CD8-positive, alpha-beta memory T cell (primary cell): ENCODE results near the gene RNF167. TPM values are rescaled to one million over a fixed set of nuclear protein-coding genes. Genes with fewer than 3 reads are reported as not detected.

Source experiments
- CTCF ChIA-PET: fragments of 350-600 bp; sonication (Branson Sonifier 250); formaldehyde crosslinking; loops from one replicate; lab custom pipeline; 2021; ENCODE audit warnings: antibody characterized with exemption; lab: Charles Lee
- POLR2A ChIA-PET: fragments of 350-600 bp; sonication (Branson Sonifier 250); formaldehyde crosslinking; loops from one replicate; lab custom pipeline; 2021; ENCODE audit warnings: antibody characterized with exemption; lab: Charles Lee
- DNase-seq, 5 donors: peaks; one replicate each; pipeline versions ENCODE4 v3.0.0 to v3.0.0-alpha.2; 2020 to 2022; ENCODE audit warnings: mixed read lengths in 1 of 5
- H3K27ac ChIP-seq: one replicate; pipeline ENCODE4 v1.7.0; 2013; ENCODE audit warnings: low read depth, mild to moderate bottlenecking, low read length, moderate library complexity
- H3K27me3 ChIP-seq: 2 replicates; pipeline ENCODE4 v1.7.0; 2013; ENCODE audit warnings: low read length, mild to moderate bottlenecking; ENCODE audit not compliant: insufficient read depth, poor library complexity, severe bottlenecking
- H3K36me3 ChIP-seq: 2 replicates; pipeline ENCODE4 v1.7.0; 2013; ENCODE audit warnings: mild to moderate bottlenecking, low read length, moderate library complexity; ENCODE audit not compliant: insufficient read depth
- H3K4me1 ChIP-seq: 2 replicates; pipeline ENCODE4 v1.7.0; 2013; ENCODE audit warnings: mild to moderate bottlenecking, low read length, moderate library complexity; ENCODE audit not compliant: insufficient read depth
- H3K4me3 ChIP-seq: 2 replicates; pipeline ENCODE4 v1.7.0; 2013; ENCODE audit warnings: mild to moderate bottlenecking, low read length
- H3K9me3 ChIP-seq: 2 replicates; pipeline ENCODE4 v1.7.0; 2013; ENCODE audit warnings: mild to moderate bottlenecking, low read length
- H3K27ac Mint-ChIP-seq, 8 donors: one replicate each; pipeline ENCODE4 v1.8.0; 2020 to 2021; ENCODE audit warnings: mixed read lengths in 8 of 8, mild to moderate bottlenecking in 6 of 8, inconsistent platforms in 3 of 8, moderate library complexity in 3 of 8
- H3K27me3 Mint-ChIP-seq, 2 donors: one replicate each; pipeline ENCODE4 v1.8.0; 2020 to 2021; ENCODE audit warnings: mixed read lengths in 2 of 2, mild to moderate bottlenecking in 1 of 2, moderate library complexity in 1 of 2
- H3K36me3 Mint-ChIP-seq, 3 donors: one replicate each; pipeline ENCODE4 v1.8.0; 2020 to 2021; ENCODE audit warnings: mixed read lengths in 3 of 3, inconsistent platforms in 1 of 3, mild to moderate bottlenecking in 1 of 3
- H3K4me1 Mint-ChIP-seq, 3 donors: one replicate each; pipeline ENCODE4 v1.8.0; 2020 to 2021; ENCODE audit warnings: mixed read lengths in 3 of 3, inconsistent platforms in 1 of 3, mild to moderate bottlenecking in 1 of 3
- H3K4me3 Mint-ChIP-seq, 7 donors: one replicate each; pipeline ENCODE4 v1.8.0; 2020 to 2021; ENCODE audit warnings: mixed read lengths in 7 of 7, mild to moderate bottlenecking in 6 of 7, moderate library complexity in 4 of 7, inconsistent platforms in 2 of 7
- H3K9me3 Mint-ChIP-seq, 5 donors: one replicate each; pipeline ENCODE4 v1.8.0; 2020 to 2022; ENCODE audit warnings: mixed read lengths in 5 of 5, mild to moderate bottlenecking in 3 of 5, moderate library complexity in 2 of 5, inconsistent platforms in 1 of 5
- polyA plus RNA-seq: library from polyadenylated mRNA; unstranded; fragments of 300-500 nt; fragmentation: Illumina TruSeq; gene quantifications from one replicate; pipeline ENCODE4 v1.2.3, GENCODE V29; 2021
- total RNA-seq, 2 experiments: library from RNA; stranded (reverse); gene quantifications; one replicate each; pipeline ENCODE4 v1.2.3, GENCODE V29; 2021

The RNF167 gene
- total and polyA plus RNA-seq, 3 experiments from 2014 or later = 69.0 to 192 (median 187) TPM

- H3K27ac ChIP-seq = peak within 1 kb of the TSS; percentile 76
- H3K27me3 Mint-ChIP-seq = no peaks in the 10 kb centered on the region
- peaks cover 16 to 20% (median 20%) of the 10 kb centered on the region in 3 donors for H3K4me1 Mint-ChIP-seq
- peak within 1 kb of the TSS in 4 of 8 donors; percentile 8 to 93 (median 82) for H3K27ac Mint-ChIP-seq
- no peaks in the 10 kb centered on the region for H3K27me3 ChIP-seq
- peak within 1 kb of the TSS; percentile 100 for H3K4me3 ChIP-seq
- peaks cover 0 to 42% (median 3%) of the 10 kb centered on the region in 3 donors for H3K36me3 Mint-ChIP-seq
- H3K9me3 Mint-ChIP-seq = no peaks in the 10 kb centered on the region
- no peaks in the 10 kb centered on the region for H3K9me3 ChIP-seq
- ChIA-PET POLR2A (interaction anchor here (0.7 to 5.2 kb wide), 17 partner anchors 10 to 824 kb away, joined by 3 to 187 read pairs (median 6); partner anchors contain the start of genes C17orf107, CAMTA2, CYB5D2 and ENO3), CTCF (interaction anchor here (1.0 to 5.1 kb wide), 24 partner anchors 12 to 264 kb away, joined by 3 to 34 read pairs (median 6); partner anchors contain the start of genes C17orf107, CAMTA2, CHRNE and ENO3)
- peaks cover 20% of the 10 kb centered on the region for H3K4me1 ChIP-seq
- peaks cover 7% of the 10 kb centered on the region for H3K36me3 ChIP-seq
- H3K4me3 Mint-ChIP-seq = no peak within 1 kb of the TSS
- DNase-seq = peak; percentile 89 to 98 (median 95)
Observed at GRCh38 chr17:4967539-4968485, 27.7 kb downstream of the RNF167 start, which contains the start of gene SPAG7. TSS of gene SPAG7 (minus strand) at chr17:4967817. CDS start at chr17:4967804, 13 bp downstream.

DNA sequence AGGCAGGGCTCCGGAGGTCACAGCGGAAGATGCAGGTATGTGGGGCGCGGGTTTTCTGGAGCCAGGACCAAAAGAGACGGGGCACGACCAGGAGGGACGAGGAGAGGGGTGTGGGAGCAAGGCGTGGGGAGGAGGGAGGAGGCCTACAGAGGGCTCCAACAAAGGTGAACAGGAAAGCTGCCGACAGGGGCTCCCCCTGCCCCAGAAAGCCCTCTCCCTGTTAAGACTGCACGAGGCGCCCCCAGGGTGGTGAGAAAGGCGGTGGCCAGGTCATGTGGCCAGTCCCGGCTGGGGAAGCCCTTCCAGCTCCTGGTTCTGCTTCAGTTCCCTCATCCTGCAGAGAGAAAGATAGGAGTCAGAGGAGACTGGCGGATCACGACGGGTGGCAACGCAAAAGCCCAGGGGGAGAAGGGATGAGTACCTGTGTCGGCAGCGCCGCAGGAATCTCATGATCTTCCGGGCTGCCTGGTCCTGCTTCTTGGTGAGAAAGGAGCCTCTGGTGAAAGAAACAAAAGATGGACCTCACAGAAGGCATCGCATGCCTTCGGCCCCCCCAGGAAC is 28.5 kb downstream of the RNF167 start:
- peaks cover 16 to 20% (median 17%) of the 10 kb centered on the region in 3 donors for H3K4me1 Mint-ChIP-seq
- no peaks in the 10 kb centered on the region for H3K9me3 ChIP-seq
- peaks cover 0 to 48% (median 3%) of the 10 kb centered on the region in 3 donors for H3K36me3 Mint-ChIP-seq
- H3K4me3 Mint-ChIP-seq = no peak overlapping the region
- peak overlapping the region; percentile 59 for H3K27ac ChIP-seq
- peak overlapping the region; percentile 100 for H3K4me3 ChIP-seq
- no peak for DNase-seq
- H3K4me1 ChIP-seq = peaks cover 20% of the 10 kb centered on the region
- H3K27me3 Mint-ChIP-seq = no peaks in the 10 kb centered on the region
- no peaks in the 10 kb centered on the region for H3K9me3 Mint-ChIP-seq
- no peaks in the 10 kb centered on the region for H3K27me3 ChIP-seq
- POLR2A ChIA-PET = interaction anchor here (0.7 to 5.2 kb wide), 7 partner anchors 18 to 69 kb away, joined by 3 to 187 read pairs (median 18); partner anchors contain the start of genes C17orf107, ENO3, GP1BA and INCA1
- CTCF ChIA-PET = interaction anchor here (0.6 to 5.1 kb wide), 13 partner anchors 12 to 401 kb away, joined by 3 to 34 read pairs (median 9); partner anchors contain the start of genes CAMTA2, ENO3, PFN1 and RNF167
- H3K36me3 ChIP-seq = peaks cover 12% of the 10 kb centered on the region
- peak overlapping the region in 4 of 8 donors; percentile 78 to 93 (median 82) for H3K27ac Mint-ChIP-seq

DNA sequence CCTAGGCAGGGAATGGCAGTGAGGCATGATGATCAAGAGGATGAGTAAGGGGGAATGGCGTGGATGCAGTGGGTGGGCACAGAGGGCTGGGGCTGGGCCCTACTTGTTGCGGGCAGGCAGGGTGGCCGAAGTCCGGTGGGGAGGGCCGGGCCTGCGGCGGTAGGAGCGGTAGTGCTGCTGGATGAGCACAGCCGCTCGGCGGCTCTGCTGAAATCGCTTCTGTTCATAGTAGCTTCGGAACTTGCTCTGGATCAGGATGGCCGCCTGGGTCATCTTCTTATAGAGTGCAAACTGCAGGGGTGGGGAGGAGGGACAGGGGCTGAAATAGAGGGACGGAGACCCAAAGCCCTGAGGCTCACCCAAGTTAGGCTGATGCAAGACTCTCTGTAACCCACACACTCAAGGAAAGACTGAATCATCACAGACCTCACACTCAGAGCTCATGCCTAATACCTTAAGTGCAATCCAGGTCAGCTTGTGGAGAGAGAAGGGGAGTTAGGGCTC is 29.0 kb downstream of the RNF167 start:
- Histone ChIP-seq H3K9me3 (no peaks in the 10 kb centered on the region), H3K27ac (peak overlapping the region; percentile 59), H3K4me3 (no peak overlapping the region), H3K27me3 (no peaks in the 10 kb centered on the region), H3K36me3 (peaks cover 18% of the 10 kb centered on the region), H3K4me1 (peaks cover 20% of the 10 kb centered on the region)
- POLR2A ChIA-PET = interaction anchor here (0.7 to 5.2 kb wide), 5 partner anchors 18 to 37 kb away, joined by 3 to 187 read pairs (median 3); partner anchors contain the start of genes ENO3, GP1BA, INCA1 and KIF1C
- H3K4me1 Mint-ChIP-seq = peaks cover 16 to 20% (median 17%) of the 10 kb centered on the region in 3 donors
- peaks cover 0 to 52% (median 6%) of the 10 kb centered on the region in 3 donors for H3K36me3 Mint-ChIP-seq
- no peak for DNase-seq
- H3K27ac Mint-ChIP-seq = peak overlapping the region in 4 of 8 donors; percentile 78 to 93 (median 82)
- H3K9me3 Mint-ChIP-seq = no peaks in the 10 kb centered on the region
- H3K4me3 Mint-ChIP-seq = no peak overlapping the region
- CTCF ChIA-PET = interaction anchor here (0.6 to 5.1 kb wide), 7 partner anchors 19 to 402 kb away, joined by 3 to 34 read pairs (median 9); partner anchors contain the start of genes CAMTA2, CHRNE, ENO3 and PFN1
- H3K27me3 Mint-ChIP-seq = no peaks in the 10 kb centered on the region

GRCh38 chr17:4969551-4970173 is 29.6 kb downstream of the RNF167 start:
- Histone ChIP-seq H3K36me3 (peaks cover 19% of the 10 kb centered on the region), H3K9me3 (no peaks in the 10 kb centered on the region), H3K27me3 (no peaks in the 10 kb centered on the region), H3K27ac (peak overlapping the region; percentile 0), H3K4me3 (no peak overlapping the region), H3K4me1 (peaks cover 20% of the 10 kb centered on the region)
- POLR2A ChIA-PET = interaction anchor here (3.4 to 5.2 kb wide), 2 partner anchors 19 to 28 kb away, joined by 18 to 187 read pairs; partner anchors contain the start of genes ENO3, INCA1, KIF1C and PFN1
- no peak for DNase-seq
- H3K4me1 Mint-ChIP-seq = peaks cover 16 to 20% (median 17%) of the 10 kb centered on the region in 3 donors
- no peaks in the 10 kb centered on the region for H3K27me3 Mint-ChIP-seq
- no peaks in the 10 kb centered on the region for H3K9me3 Mint-ChIP-seq
- CTCF ChIA-PET = interaction anchor here (0.6 to 5.1 kb wide), 8 partner anchors 11 to 403 kb away, joined by 3 to 34 read pairs (median 10); partner anchors contain the start of genes CAMTA2, CHRNE, ENO3 and PFN1
- H3K36me3 Mint-ChIP-seq = peaks cover 0 to 57% (median 6%) of the 10 kb centered on the region in 3 donors
- no peak overlapping the region for H3K4me3 Mint-ChIP-seq
- H3K27ac Mint-ChIP-seq = peak overlapping the region in 4 of 8 donors; percentile 30 to 93 (median 78)

DNA sequence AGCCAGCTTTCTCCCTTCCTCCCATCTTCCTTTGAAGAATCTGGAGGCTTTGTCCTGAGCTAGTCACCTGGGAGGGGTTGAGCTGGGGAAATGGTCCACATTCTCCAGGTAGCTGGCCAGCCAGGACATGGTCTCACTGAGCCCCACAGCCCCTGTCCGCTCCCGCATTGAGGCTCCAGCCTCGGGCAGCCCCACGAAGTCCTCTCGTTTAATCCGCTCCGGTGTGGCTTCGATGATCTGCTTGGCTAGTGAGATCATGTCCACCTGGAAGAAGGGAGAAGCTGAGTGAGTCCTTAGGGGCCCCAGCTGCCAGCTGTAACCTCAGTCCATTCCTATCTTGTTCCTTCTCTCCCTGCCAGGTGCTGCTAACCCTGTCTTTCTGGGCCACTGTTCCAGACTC is 30.2 kb downstream of the RNF167 start:
- no peak overlapping the region for H3K27ac ChIP-seq
- Mint-ChIP-seq H3K27me3 (no peaks in the 10 kb centered on the region), H3K4me1 (peaks cover 14 to 18% (median 17%) of the 10 kb centered on the region in 3 donors), H3K27ac (peak overlapping the region in 6 of 8 donors; percentile 22 to 94 (median 76)), H3K9me3 (no peaks in the 10 kb centered on the region), H3K4me3 (peak overlapping the region in 3 of 7 donors; percentile 48 to 63 (median 48)), H3K36me3 (peaks cover 0 to 62% (median 10%) of the 10 kb centered on the region in 3 donors)
- no peak overlapping the region for H3K4me3 ChIP-seq
- POLR2A ChIA-PET = no interaction called here
- peaks cover 20% of the 10 kb centered on the region for H3K4me1 ChIP-seq
- no peaks in the 10 kb centered on the region for H3K27me3 ChIP-seq
- no peak for DNase-seq
- CTCF ChIA-PET = interaction anchor here (0.8 to 5.1 kb wide), 8 partner anchors 10 to 260 kb away, joined by 3 to 34 read pairs (median 4); partner anchors contain the start of genes ARRB2, CHRNE, RNF167 and SLC25A11
- no peaks in the 10 kb centered on the region for H3K9me3 ChIP-seq
- H3K36me3 ChIP-seq = peaks cover 19% of the 10 kb centered on the region

- Histone ChIP-seq H3K4me3 (no peak overlapping the region), H3K36me3 (peaks cover 21% of the 10 kb centered on the region), H3K4me1 (peaks cover 12% of the 10 kb centered on the region), H3K9me3 (no peaks in the 10 kb centered on the region), H3K27me3 (no peaks in the 10 kb centered on the region), H3K27ac (no peak overlapping the region)
- Mint-ChIP-seq H3K9me3 (no peaks in the 10 kb centered on the region), H3K27me3 (no peaks in the 10 kb centered on the region), H3K4me3 (no peak overlapping the region), H3K4me1 (peaks cover 4 to 10% (median 8%) of the 10 kb centered on the region in 3 donors), H3K36me3 (peaks cover 0 to 65% (median 11%) of the 10 kb centered on the region in 3 donors), H3K27ac (peak overlapping the region in 3 of 8 donors; percentile 18 to 71 (median 57))
- POLR2A ChIA-PET = interaction anchor here (0.7 kb wide), 1 partner anchor 21 kb away, joined by 3 read pairs; the partner anchor contains the start of gene ENO3
- DNase-seq = no peak
- CTCF ChIA-PET = interaction anchor here (1.3 to 1.9 kb wide), 3 partner anchors 9 to 91 kb away, joined by 3 to 13 read pairs (median 4); no protein-coding TSS in a partner anchor
Observed at GRCh38 chr17:4971826-4972225, 31.8 kb downstream of the RNF167 start.
